Colon (tissue), 2 donors: ENCODE measurements around the gene CRYBB3.
"Not testable (repeated sequence)": the region's sequence is repeated elsewhere in the genome, so short reads cannot be mapped to it uniquely, and the experiment has no call there.

Source experiments
- FAIRE-seq: peaks from 2 replicates; lab custom pipeline; 2012; peaks lifted over from hg19 to GRCh38; lab: Jason Lieb, UNC
- donor health status: control.
- donor health status: control.

CRYBB3 gene

DNA sequence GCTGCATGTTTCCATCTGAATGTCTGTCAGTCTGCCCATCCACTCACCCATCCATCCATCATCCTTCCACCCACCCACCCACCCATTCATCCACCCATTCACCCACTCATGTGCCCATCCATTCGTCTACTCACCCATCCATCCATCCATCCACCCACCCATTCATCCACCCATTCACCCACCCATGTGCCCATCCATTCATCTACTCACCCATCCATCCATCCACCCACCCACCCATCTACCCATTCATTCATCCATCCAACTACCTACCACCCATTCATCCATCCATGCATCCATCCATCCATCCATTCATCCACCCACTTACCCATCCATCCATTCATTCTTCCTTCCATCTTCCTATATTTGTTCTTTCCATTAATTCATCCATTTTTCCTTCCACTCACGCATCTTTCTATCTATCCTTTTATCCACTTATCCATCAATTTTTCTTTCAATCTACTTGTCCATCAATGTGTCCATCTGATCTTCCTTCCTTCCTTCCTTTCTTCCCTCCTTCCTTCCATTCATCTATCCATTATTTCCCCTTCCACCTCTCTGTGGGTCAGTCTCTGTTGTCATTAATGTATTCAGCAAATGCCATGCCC is 8.0 kb downstream of the CRYBB3 start:
- FAIRE-seq, result no peak

DNA sequence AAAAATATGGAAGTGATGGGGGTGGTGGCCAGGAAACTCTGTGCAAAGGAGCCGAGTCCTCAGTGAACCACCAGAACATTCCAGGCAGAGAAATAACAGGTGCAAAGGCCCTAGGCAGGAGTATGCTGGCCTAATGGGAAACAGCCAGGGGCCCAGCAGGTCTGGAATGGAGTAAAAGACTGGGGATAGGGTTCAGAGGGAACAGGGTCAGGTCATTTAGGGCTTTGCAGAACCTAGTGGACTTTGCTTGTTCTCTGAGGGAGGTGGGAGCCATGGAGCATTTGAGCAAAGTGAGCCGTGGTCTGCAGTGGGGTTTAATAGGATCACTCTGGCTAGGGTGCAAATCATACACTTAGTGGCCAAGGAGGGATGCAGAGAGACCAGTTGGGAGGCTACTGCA is 8.7 kb downstream of the CRYBB3 start:
- no peak for FAIRE-seq

DNA sequence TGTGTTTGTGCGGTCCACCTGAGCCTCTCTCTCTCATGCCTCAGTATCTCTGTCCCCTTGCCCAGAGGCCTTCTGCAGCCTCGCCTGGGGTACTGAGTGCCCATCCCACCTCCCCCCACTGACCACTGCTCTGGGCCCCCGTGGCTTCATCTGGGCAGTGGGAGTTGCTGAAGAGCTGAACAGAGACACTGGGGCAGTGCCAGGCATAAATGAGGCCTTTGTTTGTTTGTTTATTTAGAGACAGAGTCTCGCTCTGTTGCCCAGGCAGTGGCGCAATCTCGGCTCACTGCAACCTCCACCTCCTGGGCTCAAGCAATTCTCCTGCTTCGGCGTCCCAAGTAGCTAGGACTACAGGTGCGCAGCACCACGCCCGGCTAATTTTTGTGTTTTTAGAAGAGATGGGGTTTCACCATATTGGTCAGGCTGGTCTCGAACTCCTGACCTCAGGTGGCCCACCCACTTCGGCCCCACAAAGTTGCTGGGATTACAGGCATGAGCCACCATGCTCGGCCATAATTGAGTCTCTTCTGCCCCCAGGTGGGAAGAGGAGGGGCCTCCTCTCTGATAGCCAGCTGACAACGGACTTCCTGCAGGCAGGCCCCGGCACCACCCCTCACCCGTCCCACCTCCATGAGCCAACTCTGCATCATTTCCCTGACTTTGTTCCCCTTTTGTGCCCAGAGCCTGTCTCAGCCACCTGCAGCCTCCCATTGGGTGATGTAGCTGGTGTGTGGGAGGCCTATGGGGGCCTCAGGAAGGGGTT is 9.3 kb downstream of the CRYBB3 start:
- FAIRE-seq, result no peak

DNA sequence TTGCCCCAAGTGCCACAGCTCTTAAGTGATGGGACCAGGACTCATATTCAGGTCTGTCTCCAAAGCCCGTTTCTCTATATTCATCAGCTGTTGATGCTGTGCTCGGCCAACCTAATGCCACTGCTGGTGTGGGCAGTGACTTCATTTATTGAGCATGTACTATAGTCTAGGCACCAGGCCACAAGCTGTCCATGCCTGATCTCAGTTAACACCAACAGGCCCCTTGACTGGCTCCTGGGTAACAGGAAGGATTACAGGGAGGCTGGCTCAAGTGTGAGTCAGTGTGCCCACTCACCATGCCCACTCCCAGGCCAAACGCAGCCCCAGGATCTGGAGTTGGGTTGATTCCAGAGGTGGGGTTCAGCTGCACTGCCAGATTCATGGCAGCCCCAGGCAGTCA is 11.1 kb downstream of the CRYBB3 start:
- FAIRE-seq, result no peak

DNA sequence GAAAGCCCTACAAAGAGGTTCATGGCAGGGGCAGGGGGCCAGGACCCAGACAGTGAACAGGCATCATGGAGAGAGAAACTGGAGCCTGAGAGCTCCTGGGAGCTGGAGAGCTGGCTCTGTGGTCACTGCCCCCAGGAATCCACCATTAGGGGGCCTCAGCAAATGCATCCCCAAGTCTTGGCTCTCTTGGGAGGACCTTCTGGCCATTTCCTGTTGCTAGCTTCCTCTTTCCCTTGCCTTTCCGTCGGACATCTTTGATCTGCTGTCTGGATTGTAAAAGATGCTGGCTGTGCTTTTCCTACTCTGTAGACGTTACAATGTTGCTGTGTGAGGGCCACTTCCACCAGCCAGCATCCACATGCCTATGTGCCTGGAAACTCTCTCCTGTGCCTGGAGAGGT is 12.7 kb downstream of the CRYBB3 start:
- FAIRE-seq, result no peak

DNA sequence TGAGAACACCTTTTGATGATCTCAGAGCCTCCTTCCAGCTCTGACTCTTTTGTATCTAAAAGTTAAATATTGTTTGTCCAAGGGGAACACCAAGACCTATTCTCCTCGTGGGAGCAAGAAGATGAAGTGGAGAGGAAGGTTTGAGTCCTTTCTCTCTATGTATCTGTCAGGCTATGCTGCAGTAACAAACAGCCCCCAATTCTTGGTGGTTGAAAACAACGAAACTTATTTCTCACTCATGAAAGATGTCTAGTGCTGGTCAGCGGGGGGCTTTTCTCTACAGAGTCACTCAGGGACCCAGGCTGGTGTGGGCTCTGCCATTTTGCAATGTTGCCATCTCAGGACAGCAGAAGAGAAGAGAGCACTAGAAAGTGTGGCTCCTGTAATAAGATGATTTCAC is 13.6 kb downstream of the CRYBB3 start:
- no peak for FAIRE-seq

DNA sequence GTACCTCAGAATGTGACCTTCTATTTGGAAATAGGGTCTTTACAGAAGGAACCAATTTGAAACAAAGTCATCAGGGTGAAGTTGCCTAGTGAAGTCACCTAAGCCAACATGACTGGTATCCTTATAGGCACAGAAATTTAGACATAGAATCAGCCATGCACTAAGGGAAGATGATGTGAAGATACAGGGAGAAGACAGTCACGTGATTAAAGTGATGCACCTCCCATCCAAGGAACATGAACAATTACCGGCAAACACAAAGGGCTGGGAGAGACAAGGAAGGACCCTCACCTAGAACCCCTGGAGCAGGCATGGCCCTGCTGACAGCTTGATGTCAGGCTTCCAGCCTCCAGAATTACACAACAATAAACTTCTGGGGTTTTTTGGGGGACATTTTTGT is 16.6 kb downstream of the CRYBB3 start:
- no peak for FAIRE-seq

DNA sequence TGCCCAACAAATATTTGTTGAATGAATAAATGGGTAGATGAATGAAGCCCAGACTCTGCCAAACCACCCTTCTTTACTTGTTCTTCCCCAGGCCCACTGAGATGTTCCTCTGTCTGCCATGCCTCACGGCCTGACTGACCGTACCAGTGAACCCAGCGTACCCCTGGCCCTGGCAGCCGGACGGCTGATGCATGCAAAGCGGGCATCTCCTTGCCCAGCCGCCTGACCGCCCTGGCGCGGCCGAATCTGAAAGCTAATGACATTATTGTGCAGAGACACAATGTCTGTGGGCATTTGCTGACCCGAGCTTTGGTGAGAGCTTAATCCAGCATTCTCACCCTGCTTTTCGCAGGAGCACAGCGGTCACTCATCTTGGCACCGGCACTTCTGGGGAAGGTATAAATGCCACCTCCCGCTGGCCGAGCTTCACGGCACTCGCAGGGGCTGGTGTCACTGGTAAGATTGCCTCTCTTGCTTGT is 19.6 kb downstream of the CRYBB3 start, which contains the start of gene CRYBB2:
TSS of gene CRYBB2 (plus strand) at position 429 of the 479 bp plus-strand sequence. CDS start 1,791 bp downstream, outside the sequence.
- no peak for FAIRE-seq

DNA sequence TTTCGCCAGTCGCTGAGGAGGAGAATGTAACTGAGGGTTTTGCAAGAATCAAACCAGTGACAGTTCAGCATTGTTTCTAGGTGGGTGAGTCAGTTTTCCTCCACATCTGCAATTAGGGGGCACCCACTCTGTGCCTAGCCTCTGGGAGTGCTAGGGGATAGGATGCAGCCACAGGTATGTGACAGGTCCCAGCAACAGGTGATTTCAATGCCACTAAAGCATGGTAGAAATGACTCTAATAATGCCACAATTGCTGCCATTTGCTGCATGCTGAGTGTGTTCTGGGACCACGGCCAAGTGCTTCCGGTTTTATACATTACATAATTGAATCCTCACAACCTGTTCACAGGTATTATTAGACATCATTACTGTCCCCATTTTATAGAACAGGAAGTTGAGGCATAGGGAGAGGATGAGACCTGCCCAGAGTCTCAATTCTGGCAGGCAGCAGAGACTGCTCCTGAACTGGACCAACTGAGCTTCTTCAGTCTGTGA is 20.3 kb downstream of the CRYBB3 start:
- FAIRE-seq, result no peak

DNA sequence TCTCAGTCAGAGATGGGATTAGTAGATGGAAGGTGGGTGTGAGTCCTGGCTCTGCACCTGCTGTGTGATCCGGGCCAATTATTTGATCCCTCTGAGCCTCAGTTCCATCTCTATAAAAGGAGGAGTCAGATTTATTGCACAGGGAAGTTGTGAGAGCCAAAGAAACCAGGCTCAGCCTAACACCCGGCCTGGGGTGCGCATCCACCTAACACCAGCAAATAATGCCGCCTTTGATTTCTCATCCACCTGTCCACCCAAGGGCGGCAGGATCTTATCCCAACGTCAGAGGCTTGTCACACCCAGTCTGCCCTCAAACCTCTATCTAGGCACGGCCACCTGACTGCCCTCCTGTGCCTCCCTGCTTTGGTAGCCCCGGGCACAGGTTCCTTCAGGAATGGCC is 22.1 kb downstream of the CRYBB3 start:
- no peak for FAIRE-seq

DNA sequence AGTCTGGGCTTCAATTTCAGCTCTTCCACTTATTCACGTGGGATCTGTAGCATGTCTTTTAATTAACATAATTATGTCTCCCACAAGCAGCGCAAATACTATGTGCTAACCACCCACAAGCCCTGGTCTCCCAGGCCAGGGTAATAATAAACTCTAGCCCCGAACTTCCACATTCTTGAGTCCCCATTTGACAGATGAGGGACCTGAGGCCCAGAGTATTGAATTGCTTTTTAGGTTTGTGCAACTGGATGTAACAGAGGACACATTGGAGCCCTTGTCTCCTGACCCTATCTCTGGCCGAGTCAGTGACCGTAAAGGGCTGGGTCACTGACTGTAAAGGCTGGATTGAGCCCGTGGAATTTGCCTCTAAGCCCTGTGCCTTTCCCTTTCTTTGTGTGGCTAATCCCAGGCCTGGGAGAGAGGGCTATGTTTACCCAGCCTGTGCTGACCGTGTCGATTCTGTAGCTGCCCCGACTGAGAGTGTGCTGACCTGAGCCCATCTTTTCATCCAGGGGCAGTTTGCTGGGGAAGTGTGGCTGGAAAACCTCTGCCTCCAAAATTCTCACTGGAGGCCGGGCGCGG is 23.7 kb downstream of the CRYBB3 start:
- FAIRE-seq, result no peak

DNA sequence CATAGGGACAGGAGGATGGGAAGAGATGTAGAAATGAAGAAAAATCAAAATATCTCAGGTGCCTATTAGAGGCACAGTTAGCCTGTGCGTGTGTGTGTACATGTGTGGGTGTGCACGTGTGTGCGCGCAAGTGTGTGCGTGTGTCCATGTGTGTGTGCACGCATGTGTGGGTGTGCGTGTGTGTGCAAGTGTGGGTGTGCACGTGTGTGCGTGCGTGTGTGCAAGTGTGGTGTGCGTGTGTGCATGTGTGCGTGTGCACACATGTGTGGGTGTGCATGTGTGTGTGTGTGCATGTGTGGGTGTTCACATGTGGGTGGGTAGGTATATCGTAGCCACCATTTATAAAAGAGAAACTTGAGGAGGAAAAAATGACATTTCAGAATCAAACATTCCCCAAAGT is 29.2 kb downstream of the CRYBB3 start:
- FAIRE-seq, result no peak

DNA sequence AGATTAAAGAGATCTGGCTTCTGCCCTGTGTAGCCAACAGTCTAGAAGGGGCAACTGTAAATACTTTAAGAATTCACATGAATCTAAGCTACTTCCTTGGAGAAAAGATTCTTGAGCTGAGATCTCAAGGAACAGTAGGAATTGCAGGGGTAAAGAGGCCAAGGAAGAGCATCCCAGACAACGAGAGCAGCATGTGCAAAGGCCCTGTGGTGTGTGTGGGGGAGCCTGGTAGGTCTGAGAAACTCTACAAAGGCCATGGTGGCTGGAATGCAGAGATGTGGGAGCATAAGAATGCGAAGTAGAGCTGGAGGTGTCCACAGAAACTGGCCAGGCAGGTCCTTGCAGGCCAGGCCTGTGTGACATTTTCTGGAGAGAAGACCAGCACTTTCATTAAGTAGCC is 31.1 kb downstream of the CRYBB3 start:
- not testable (repeated sequence) for FAIRE-seq

DNA sequence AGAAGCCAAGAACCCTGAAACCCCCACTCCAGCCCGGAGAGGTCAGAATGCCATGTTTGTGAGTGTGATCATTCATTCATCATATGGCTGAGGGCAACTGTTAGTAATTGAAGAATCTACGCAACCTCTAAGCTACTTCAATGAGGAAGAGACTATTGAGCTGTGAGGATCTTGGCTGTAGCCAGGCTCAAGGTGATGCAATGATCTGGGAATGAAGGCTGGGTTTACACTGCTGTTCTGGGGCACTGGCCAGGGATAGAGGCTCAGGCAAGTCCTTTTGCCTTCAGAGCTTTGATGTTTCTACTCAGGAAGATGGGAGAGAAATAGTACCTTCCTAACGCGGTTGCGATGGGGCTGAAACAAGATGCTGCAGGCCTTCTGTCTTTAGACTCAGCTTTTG is 32.6 kb downstream of the CRYBB3 start:
- FAIRE-seq, result no peak

DNA sequence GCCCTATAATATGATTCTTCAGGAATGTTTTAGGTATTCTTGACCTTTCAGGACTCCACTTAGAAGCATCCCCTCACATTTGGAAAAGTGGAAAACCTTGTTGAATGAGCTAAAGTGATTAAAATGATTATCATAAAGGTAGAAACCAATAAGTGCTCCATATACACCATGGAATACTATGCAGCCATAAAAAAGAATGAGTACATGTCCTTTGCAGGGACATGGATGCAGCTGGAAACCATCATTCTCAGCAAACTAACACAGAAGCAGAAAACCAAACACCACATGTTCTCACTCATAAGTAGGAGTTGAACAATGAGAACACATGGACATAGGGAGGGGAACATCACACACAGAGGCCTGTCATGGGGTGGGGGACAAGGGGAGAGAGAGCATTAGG is 34.0 kb downstream of the CRYBB3 start:
- not testable (repeated sequence) for FAIRE-seq

DNA sequence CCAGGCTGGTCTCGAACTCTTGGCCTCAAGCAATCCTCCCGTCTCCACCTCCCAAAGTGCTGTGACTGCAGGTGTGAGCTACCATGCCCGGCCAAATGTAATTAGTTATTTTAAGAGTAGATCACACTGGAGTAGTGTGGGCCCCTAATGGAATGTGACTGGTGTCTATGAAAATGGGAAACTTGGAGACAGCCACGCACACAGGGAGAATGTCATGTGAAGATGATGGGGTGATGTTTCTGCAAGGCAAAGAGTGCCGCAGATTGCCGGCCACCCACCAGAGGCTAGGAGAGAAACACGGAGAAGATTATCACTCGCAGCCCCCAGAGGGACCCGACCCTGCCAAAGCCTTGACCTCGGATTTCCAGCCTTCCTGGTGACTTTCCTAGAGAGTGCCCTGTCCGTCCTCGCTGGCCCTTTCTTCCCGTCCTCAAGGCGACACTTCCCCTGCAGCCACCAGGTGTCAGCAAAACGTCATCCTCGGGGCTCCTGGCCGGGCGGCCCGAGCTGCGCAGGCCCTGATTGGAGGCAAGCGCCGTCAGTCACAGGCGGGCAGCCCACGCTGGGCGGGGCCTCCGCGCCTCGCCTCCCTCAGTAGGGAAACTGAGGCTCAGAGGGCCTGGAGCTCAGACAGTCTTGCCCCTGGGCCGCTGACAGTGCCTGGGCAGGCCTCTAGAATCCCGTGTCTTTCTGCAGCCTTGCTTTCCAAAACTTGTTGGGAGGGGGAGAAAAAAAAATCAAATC is 36.1 kb downstream of the CRYBB3 start:
- FAIRE-seq, result no peak

DNA sequence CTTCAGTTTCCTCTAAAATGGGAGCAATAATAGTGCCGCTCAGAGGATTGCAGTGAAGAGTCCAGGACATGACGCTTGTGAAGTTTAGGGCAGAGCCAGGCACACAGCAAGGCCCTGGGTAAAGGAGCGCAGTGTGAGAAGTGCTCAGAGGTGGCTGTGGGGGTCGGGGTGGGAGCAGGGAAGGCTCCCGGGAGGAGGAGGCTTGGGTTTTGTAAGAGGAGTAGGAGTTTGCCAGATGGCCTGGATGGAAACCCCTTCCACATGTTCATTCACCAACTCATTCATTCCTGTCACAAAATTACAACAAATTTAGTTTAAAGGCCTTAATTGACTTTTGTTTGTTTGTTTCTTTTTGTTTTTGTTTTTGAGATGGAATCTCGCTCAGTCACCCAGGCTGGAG is 36.8 kb downstream of the CRYBB3 start:
- FAIRE-seq, result no peak

DNA sequence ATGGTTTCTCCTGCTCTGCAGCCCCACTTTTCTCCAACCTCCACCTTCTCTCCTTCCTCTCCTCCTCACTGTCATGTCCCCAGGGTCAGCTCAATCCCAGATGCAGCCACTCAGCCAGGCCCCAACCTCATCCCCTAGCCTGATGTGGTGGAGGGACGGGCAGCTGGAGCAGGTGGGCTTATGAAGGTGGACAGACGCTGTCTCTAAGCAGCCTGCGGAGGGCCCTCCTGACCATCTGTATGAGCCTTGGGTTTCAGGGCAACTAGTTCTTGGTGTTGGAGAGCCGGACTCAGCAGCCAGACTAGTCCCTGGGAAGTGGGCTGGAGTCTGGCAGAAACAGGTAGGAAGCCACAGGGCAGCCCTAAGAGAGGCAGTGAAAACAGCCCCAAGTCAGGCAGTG is 37.8 kb downstream of the CRYBB3 start:
- no peak for FAIRE-seq

DNA sequence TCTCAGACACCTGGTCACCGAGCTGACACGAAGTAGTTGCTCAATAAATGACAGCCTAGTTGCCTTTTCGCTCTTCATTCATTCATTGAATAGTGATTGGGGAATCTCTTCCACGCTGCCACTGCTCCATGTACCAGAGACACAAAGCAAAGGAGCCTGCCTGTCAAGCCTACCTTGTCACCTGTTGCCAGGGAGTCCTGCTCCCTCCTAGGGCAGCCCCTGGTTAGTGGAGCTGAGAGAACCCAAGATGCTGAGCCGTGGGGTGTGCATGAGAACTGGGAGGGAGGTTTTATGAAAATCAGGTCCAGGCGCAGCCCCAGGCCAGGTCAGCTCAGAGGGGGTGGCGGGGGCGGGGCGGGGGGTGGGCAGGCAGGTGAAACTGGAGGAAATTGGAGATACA is 38.4 kb downstream of the CRYBB3 start:
- FAIRE-seq, result not testable (repeated sequence)

DNA sequence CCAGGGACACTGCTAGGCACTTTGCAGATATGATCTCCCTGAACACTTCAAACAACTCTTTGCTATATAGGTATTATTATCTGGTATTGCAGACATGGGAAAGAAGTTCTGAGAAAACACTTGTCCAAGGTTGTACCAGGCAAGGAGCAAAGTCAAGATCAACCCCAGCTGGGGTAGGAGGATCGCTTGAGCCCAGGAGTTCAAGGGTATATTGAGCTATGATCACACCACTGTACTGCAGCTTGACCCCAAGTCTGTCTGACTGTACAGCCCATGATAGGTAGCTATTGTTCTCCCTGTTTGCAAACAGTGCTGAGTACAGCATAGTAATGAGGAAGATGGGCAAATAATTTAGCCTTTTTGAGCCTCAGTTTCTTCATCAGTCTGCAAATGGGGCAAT is 55.5 kb downstream of the CRYBB3 start:
- not testable (repeated sequence) for FAIRE-seq
